ENCODE results near the gene THUMPD3. TPM values are rescaled to one million over a fixed set of nuclear protein-coding genes. Genes with fewer than 3 reads are reported as not detected.

Gene THUMPD3
- total RNA-seq, 4 donors from 2014 or later: 22.2 to 39.8 (median 25.2) TPM

DNA sequence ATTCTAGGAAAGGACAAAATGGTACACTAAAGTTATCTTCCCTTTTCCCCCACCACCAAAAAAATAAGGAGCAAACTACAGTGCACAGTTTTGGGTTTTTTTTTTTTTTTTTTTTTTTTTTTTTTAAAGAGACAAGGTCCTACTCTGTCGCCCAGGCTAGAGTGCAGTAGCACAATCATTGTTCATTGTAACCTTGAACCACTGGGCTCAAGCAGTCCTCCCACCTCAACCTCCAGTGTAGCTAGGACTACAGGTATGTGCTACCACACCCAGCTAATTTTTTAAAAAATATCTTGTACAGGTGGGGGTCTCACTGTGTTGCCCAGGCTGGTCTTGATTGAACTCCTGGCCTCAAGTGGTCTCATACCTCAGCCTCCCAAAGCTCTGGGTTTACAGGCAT lies 49.4 kb downstream of the THUMPD3 start:
- Histone ChIP-seq H3K4me3 (no peak overlapping the region), H3K4me1 (peaks cover 77 to 83% of the 10 kb centered on the region in 2 donors), H3K27me3 (no peaks in the 10 kb centered on the region), H3K36me3 (no peaks in the 10 kb centered on the region), H3K9me3 (no peaks in the 10 kb centered on the region), H3K27ac (peak overlapping the region in 2 of 4 donors; percentile 29 to 35)
- in situ Hi-C loops (cut with MboI; ENCODE audit: low sequenced_read_pairs in 4 of 4) (no loop called here), intact Hi-C loops (cut with DNase I; ENCODE audit: low total_unique reads) (no loop called here)
- ATAC-seq (no peak), DNase-seq (no peak)
- TF ChIP-seq POLR2A (IDR thresholded peaks at IDR 0.05): no peak
- TF ChIP-seq, protein P1, sequence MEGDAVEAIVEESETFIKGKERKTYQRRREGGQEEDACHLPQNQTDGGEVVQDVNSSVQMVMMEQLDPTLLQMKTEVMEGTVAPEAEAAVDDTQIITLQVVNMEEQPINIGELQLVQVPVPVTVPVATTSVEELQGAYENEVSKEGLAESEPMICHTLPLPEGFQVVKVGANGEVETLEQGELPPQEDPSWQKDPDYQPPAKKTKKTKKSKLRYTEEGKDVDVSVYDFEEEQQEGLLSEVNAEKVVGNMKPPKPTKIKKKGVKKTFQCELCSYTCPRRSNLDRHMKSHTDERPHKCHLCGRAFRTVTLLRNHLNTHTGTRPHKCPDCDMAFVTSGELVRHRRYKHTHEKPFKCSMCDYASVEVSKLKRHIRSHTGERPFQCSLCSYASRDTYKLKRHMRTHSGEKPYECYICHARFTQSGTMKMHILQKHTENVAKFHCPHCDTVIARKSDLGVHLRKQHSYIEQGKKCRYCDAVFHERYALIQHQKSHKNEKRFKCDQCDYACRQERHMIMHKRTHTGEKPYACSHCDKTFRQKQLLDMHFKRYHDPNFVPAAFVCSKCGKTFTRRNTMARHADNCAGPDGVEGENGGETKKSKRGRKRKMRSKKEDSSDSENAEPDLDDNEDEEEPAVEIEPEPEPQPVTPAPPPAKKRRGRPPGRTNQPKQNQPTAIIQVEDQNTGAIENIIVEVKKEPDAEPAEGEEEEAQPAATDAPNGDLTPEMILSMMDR (IDR thresholded peaks at IDR 0.05 in 4 of 5, conservative IDR thresholded peaks at IDR 0.05 in 1 of 5): no peak

DNA sequence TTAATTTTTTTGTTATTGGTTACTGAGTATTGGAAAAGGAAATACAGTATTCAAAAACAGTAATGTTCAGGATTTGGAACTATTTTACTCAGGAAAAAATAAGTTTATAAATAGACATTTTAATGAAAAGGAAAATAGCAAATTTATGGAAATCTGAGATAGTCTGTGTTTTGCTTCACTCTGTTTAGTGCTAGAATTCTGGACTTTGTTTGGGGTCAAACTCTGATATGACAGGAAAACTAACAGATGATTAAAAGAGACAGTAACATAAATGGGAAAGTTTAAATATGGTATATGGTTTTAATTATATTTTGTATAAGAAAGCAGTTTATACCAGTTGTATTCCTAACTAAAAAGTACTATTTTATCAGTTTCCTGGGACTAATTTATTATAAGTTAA lies 52.0 kb downstream of the THUMPD3 start:
- DNase-seq: no peak
- TF ChIP-seq, protein P1 (IDR thresholded peaks at IDR 0.05 in 4 of 5, conservative IDR thresholded peaks at IDR 0.05 in 1 of 5): no peak
- no peak for TF ChIP-seq POLR2A (IDR thresholded peaks at IDR 0.05)
- Histone ChIP-seq H3K9me3 (no peaks in the 10 kb centered on the region), H3K27me3 (no peaks in the 10 kb centered on the region), H3K4me1 (peaks cover 54 to 64% of the 10 kb centered on the region in 2 donors), H3K36me3 (no peaks in the 10 kb centered on the region), H3K27ac (peak overlapping the region in 1 of 4 donors; percentile 18), H3K4me3 (no peak overlapping the region)
- in situ Hi-C loops (cut with MboI; ENCODE audit: low sequenced_read_pairs in 4 of 4) (no loop called here), intact Hi-C loops (cut with DNase I; ENCODE audit: low total_unique reads) (no loop called here)
- ATAC-seq: no peak

GRCh38 chr3:9415485-9416138 lies 52.8 kb downstream of the THUMPD3 start:
- no peaks in the 10 kb centered on the region for H3K36me3 ChIP-seq
- H3K4me3 ChIP-seq: no peak overlapping the region
- H3K27ac ChIP-seq: peak overlapping the region in 3 of 4 donors; percentile 26 to 48 (median 37)
- intact Hi-C loops (cut with DNase I; ENCODE audit: low total_unique reads): no loop called here
- in situ Hi-C loops (cut with MboI; ENCODE audit: low sequenced_read_pairs in 4 of 4): no loop called here
- no peak for DNase-seq
- H3K9me3 ChIP-seq: no peaks in the 10 kb centered on the region
- ATAC-seq: no peak
- peaks cover 54 to 64% of the 10 kb centered on the region in 2 donors for H3K4me1 ChIP-seq
- H3K27me3 ChIP-seq: no peaks in the 10 kb centered on the region
- no peak for TF ChIP-seq POLR2A (IDR thresholded peaks at IDR 0.05)
- TF ChIP-seq, protein P1 (IDR thresholded peaks at IDR 0.05 in 4 of 5, conservative IDR thresholded peaks at IDR 0.05 in 1 of 5): no peak

DNA sequence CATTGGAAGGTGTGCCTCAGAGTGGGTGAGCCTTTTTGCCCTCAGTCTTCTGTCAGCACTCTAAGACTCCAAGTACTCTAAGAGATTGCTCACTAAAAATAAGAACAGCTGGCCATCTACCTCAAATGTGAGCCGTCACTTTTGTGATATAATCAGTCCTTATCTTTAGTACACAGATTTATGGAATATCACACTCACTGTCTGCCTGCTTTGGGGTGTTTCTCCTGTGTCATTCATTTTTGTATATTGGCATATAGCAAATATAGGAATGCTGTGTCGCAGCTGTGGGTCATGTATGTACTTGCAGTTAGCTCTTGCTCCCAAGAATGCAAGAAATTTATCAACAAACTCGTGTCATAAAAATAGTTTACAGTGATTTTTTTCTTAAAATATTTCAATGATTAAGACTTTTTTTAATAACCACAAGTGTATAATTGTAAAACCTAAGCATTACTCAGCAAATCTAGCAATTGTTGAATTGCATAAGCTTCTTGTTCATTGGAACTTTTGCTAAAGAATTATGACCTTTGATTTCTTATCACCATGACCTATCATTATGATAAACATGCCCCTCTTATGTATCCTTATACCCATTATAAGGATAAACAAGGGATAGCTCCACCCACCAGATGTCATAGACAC lies 53.4 kb downstream of the THUMPD3 start:
- no peaks in the 10 kb centered on the region for H3K27me3 ChIP-seq
- peak overlapping the region in 3 of 4 donors; percentile 26 to 48 (median 37) for H3K27ac ChIP-seq
- ATAC-seq: no peak

More for the DNA sequence above, 53.4 kb downstream of the THUMPD3 start:
- no peak for DNase-seq
- H3K4me3 ChIP-seq: no peak overlapping the region
- H3K36me3 ChIP-seq: no peaks in the 10 kb centered on the region
- peaks cover 55 to 64% of the 10 kb centered on the region in 2 donors for H3K4me1 ChIP-seq
- intact Hi-C loops (cut with DNase I; ENCODE audit: low total_unique reads): no loop called here
- in situ Hi-C loops (cut with MboI; ENCODE audit: low sequenced_read_pairs in 4 of 4): no loop called here
- no peak for TF ChIP-seq POLR2A (IDR thresholded peaks at IDR 0.05)
- TF ChIP-seq, protein P1 (IDR thresholded peaks at IDR 0.05 in 4 of 5, conservative IDR thresholded peaks at IDR 0.05 in 1 of 5): no peak
- H3K9me3 ChIP-seq: no peaks in the 10 kb centered on the region
